H1 (cell line): Measurements from ENCODE around the gene GBX1. TPM values are rescaled to one million over a fixed set of nuclear protein-coding genes. Genes with fewer than 3 reads are reported as not detected.

Experiments used
- CTCF ChIA-PET: fragments of 300-600 bp; sonication (Branson Sonifier 250); formaldehyde crosslinking; loops from one replicate; lab custom pipeline; 2021; ENCODE audit not compliant: partially characterized antibody; lab: Charles Lee
- POLR2A ChIA-PET: fragments of 300-600 bp; sonication (Branson Sonifier 250); formaldehyde crosslinking; loops from one replicate; lab custom pipeline; 2021; ENCODE audit warnings: inconsistent platforms; ENCODE audit not compliant: partially characterized antibody; lab: Charles Lee
- DNase-seq, 2 experiments: peaks; one replicate each; pipeline versions ENCODE4 v3.0.0 to v3.0.0-alpha.2; 2010 to 2022; ENCODE audit warnings: low spot score in 2 of 2, low read depth in 1 of 2, mixed read lengths in 1 of 2
- FAIRE-seq: peaks from 2 replicates; lab custom pipeline; 2011; peaks lifted over from hg19 to GRCh38; lab: Jason Lieb, UNC
- H2AFZ ChIP-seq: 2 replicates; pipeline ENCODE4 v1.8.1; 2012; ENCODE audit warnings: low read length, inconsistent platforms
- H2AK5ac ChIP-seq: 2 replicates; pipeline ENCODE4 v1.6.1; 2013; ENCODE audit warnings: low read depth, low read length
- H2BK120ac ChIP-seq: replicated peaks from 2 replicates; pipeline ENCODE3; 2013; ENCODE audit warnings: low read depth, low read length, inconsistent platforms
- H2BK12ac ChIP-seq: 2 replicates; pipeline ENCODE4 v1.6.1; 2013; ENCODE audit warnings: low read depth, low read length
- H2BK15ac ChIP-seq: 2 replicates; pipeline ENCODE4 v1.6.1; 2013; ENCODE audit warnings: low read length
- H2BK20ac ChIP-seq: 2 replicates; pipeline ENCODE4 v1.6.1; 2013; ENCODE audit warnings: low read length
- H2BK5ac ChIP-seq: 2 replicates; pipeline ENCODE4 v1.6.1; 2013; ENCODE audit warnings: low read depth, low read length
- H3K14ac ChIP-seq: 2 replicates; pipeline ENCODE4 v1.6.1; 2013; ENCODE audit warnings: inconsistent platforms; ENCODE audit not compliant: insufficient read length
- H3K18ac ChIP-seq: 2 replicates; pipeline ENCODE4 v1.6.1; 2013; ENCODE audit warnings: low read length; ENCODE audit errors: extremely low read depth
- H3K23ac ChIP-seq: 2 replicates; pipeline ENCODE4 v1.6.1; 2013; ENCODE audit warnings: inconsistent platforms; ENCODE audit not compliant: insufficient read length
- H3K23me2 ChIP-seq: 2 replicates; pipeline ENCODE4 v1.6.1; 2013; ENCODE audit warnings: low read depth, low read length
- H3K27ac ChIP-seq: 2 replicates; pipeline ENCODE4 v1.6.1; 2011; ENCODE audit warnings: low read depth, low read length, inconsistent platforms
- H3K27me3 ChIP-seq, 4 experiments: replicated peaks in 1 of 4; 1 replicate in 1 of 4; 2 replicates in 3 of 4; pipeline versions ENCODE4 v1.6.1 to v1.8.1; 2011 to 2013; ENCODE audit warnings: low read length in 3 of 4, mild to moderate bottlenecking in 3 of 4, inconsistent platforms in 2 of 4, mixed read lengths in 2 of 4, moderate library complexity in 1 of 4; ENCODE audit not compliant: control insufficient read depth in 3 of 4, insufficient read depth in 3 of 4; ENCODE audit errors: extremely low read depth in 1 of 4
- H3K36me3 ChIP-seq, 4 experiments: 2 replicates each; pipeline versions ENCODE4 v1.6.1 to v1.8.1; 2011 to 2013; ENCODE audit warnings: mild to moderate bottlenecking in 4 of 4, low read length in 3 of 4, moderate library complexity in 2 of 4, control low read depth in 1 of 4, inconsistent platforms in 1 of 4; ENCODE audit not compliant: insufficient read depth in 4 of 4, control insufficient read depth in 2 of 4
- H3K4ac ChIP-seq: replicated peaks from 2 replicates; pipeline ENCODE3; 2013; ENCODE audit warnings: low read length, low read depth, mixed read lengths, inconsistent platforms; ENCODE audit not compliant: insufficient read length
- H3K4me1 ChIP-seq, 4 experiments: replicated peaks in 1 of 4; 1 replicate in 1 of 4; 2 replicates in 3 of 4; pipeline versions ENCODE4 v1.6.1 to v1.8.1; 2011 to 2013; ENCODE audit warnings: low read length in 3 of 4, inconsistent platforms in 2 of 4, mixed read lengths in 1 of 4; ENCODE audit not compliant: insufficient read depth in 4 of 4, control insufficient read depth in 3 of 4
- H3K4me2 ChIP-seq, 2 experiments: 2 replicates each; pipeline versions ENCODE4 v1.6.1 to v1.8.1; 2011 to 2013; ENCODE audit warnings: low read depth in 2 of 2, low read length in 2 of 2, control low read depth in 1 of 2, inconsistent platforms in 1 of 2, mild to moderate bottlenecking in 1 of 2; ENCODE audit not compliant: insufficient read depth in 1 of 2
- H3K4me3 ChIP-seq, 4 experiments: fragments of 200-600, 300-600 bp in 1 of 4; sonication (generic), shearing (Covaris generic), sonication (Bioruptor Twin) in 1 of 4; 2 replicates each; pipeline versions ENCODE4 v1.5.1 to v1.8.1; 2011 to 2016; ENCODE audit warnings: low read length in 4 of 4, low read depth in 3 of 4, control low read depth in 2 of 4, inconsistent platforms in 2 of 4, mild to moderate bottlenecking in 2 of 4, mixed read lengths in 1 of 4, moderate library complexity in 1 of 4; ENCODE audit not compliant: insufficient read depth in 2 of 4; ENCODE audit errors: extremely low read depth in 1 of 4
- H3K56ac ChIP-seq: replicated peaks from 2 replicates; pipeline ENCODE3; 2013; ENCODE audit warnings: low read depth, mild to moderate bottlenecking, mixed read lengths, low read length, inconsistent platforms; ENCODE audit not compliant: insufficient read length
- H3K79me1 ChIP-seq: 2 replicates; pipeline ENCODE4 v1.6.1; 2013; ENCODE audit warnings: low read depth, low read length, control low read depth
- H3K79me2 ChIP-seq, 2 experiments: 2 replicates each; pipeline versions ENCODE4 v1.6.1 to v1.8.1; 2012 to 2013; ENCODE audit warnings: low read length in 2 of 2, mild to moderate bottlenecking in 2 of 2, inconsistent platforms in 1 of 2; ENCODE audit not compliant: insufficient read depth in 2 of 2, control insufficient read depth in 1 of 2
- H3K9ac ChIP-seq, 4 experiments: replicated peaks in 1 of 4; 1 replicate in 1 of 4; 2 replicates in 3 of 4; pipeline versions ENCODE4 v1.6.1 to v1.8.1; 2011 to 2013; ENCODE audit warnings: low read depth in 3 of 4, low read length in 3 of 4, control low read depth in 2 of 4, mild to moderate bottlenecking in 2 of 4, moderate library complexity in 2 of 4, inconsistent platforms in 1 of 4; ENCODE audit errors: extremely low read depth in 1 of 4
- H3K9me3 ChIP-seq, 2 experiments: 2 replicates each; pipeline versions ENCODE4 v1.6.1 to v1.8.1; 2012 to 2013; ENCODE audit warnings: mild to moderate bottlenecking in 2 of 2, moderate library complexity in 2 of 2, control low read depth in 1 of 2, inconsistent platforms in 1 of 2, low read depth in 1 of 2, low read length in 1 of 2, mixed read lengths in 1 of 2; ENCODE audit not compliant: insufficient read depth in 2 of 2
- H4K20me1 ChIP-seq, 2 experiments: replicated peaks in 1 of 2; 2 replicates each; pipeline versions ENCODE3 to v1.8.1; 2011 to 2013; ENCODE audit warnings: inconsistent platforms in 2 of 2, low read length in 2 of 2, mild to moderate bottlenecking in 1 of 2; ENCODE audit not compliant: insufficient read depth in 2 of 2, control insufficient read depth in 1 of 2
- H4K5ac ChIP-seq: 2 replicates; pipeline ENCODE4 v1.6.1; 2013; ENCODE audit warnings: low read length, low read depth, mixed read lengths, inconsistent platforms; ENCODE audit not compliant: insufficient read length
- H4K8ac ChIP-seq: 2 replicates; pipeline ENCODE4 v1.8.0; 2013; ENCODE audit warnings: mild to moderate bottlenecking, moderate library complexity, low read length, inconsistent platforms; ENCODE audit not compliant: insufficient read depth; ENCODE audit errors: extremely low read depth
- H4K91ac ChIP-seq: replicated peaks from 2 replicates; pipeline ENCODE3; 2013; ENCODE audit warnings: low read length, mixed read lengths, inconsistent platforms; ENCODE audit not compliant: insufficient read length
- BCL11A ChIP-seq, 2 experiments: IDR thresholded peaks; one replicate each; pipeline ENCODE4 v1.6.1; 2011; ENCODE audit warnings: low read depth in 2 of 2, low read length in 2 of 2, mild to moderate bottlenecking in 2 of 2
- CHD2 ChIP-seq: IDR thresholded peaks from 2 replicates; pipeline ENCODE4 v1.6.1; 2012; ENCODE audit warnings: low read length, improper control_type of control experiment
- CREB1 ChIP-seq: IDR thresholded peaks from 2 replicates; pipeline ENCODE4 v1.6.1; 2012; ENCODE audit warnings: inconsistent platforms
- EP300 ChIP-seq, 2 experiments: IDR thresholded peaks; 1 replicate in 1 of 2; 2 replicates in 1 of 2; pipeline ENCODE4 v1.6.1; 2011 to 2012; ENCODE audit warnings: low read depth in 2 of 2, low read length in 2 of 2, mild to moderate bottlenecking in 2 of 2, borderline replicate concordance in 1 of 2, inconsistent platforms in 1 of 2, moderate library complexity in 1 of 2
- NRF1 ChIP-seq: IDR thresholded peaks from 2 replicates; pipeline ENCODE4 v1.6.1; 2011; ENCODE audit warnings: mild to moderate bottlenecking, low read depth, low read length, improper control_type of control experiment
- RNF2 ChIP-seq: fragments of 200-900, 300-1000 bp; sonication (generic); IDR thresholded peaks from 2 replicates; pipeline ENCODE4 v1.7.1; 2016; ENCODE audit warnings: borderline replicate concordance, low read depth, mild to moderate bottlenecking, antibody characterized with exemption, low read length; ENCODE audit not compliant: poor library complexity, severe bottlenecking; ENCODE audit errors: missing control alignments
- SP4 ChIP-seq: IDR thresholded peaks from 2 replicates; pipeline ENCODE4 v1.6.1; 2012; ENCODE audit warnings: low read length, inconsistent platforms
- TEAD4 ChIP-seq: IDR thresholded peaks from 2 replicates; pipeline ENCODE4 v1.6.1; 2012; ENCODE audit warnings: low read depth, low read length, inconsistent platforms, mixed read lengths
- WGBS, 2 experiments: shearing (Covaris generic) in 1 of 2; methylation state at CpG; one replicate each; pipeline versions ENCODE4 v1.1.6 to v1.1.7; 2013 to 2015; ENCODE audit warnings: low lambda C conversion rate in 2 of 2, mixed read lengths in 2 of 2, inconsistent platforms in 1 of 2, low coverage in 1 of 2, missing lambda C conversion rate in 1 of 2; ENCODE audit not compliant: insufficient replicate concordance in 2 of 2, insufficient coverage in 1 of 2, insufficient read length in 1 of 2; ENCODE audit errors: extremely low coverage in 1 of 2, missing lambda C conversion rate in 1 of 2; 5-methylcytosine and 5-hydroxymethylcytosine counted together
- polyA plus RNA-seq, 7 experiments: library from polyadenylated mRNA; depleted of rRNA in 3 of 7; stranded (reverse) in 5 of 7; unstranded in 2 of 7; fragments of >200 nt in 5 of 7; fragments of 200-250 nt in 2 of 7; gene quantifications; 1 replicate in 5 of 7; 2 replicates in 1 of 7; 4 replicates in 1 of 7; pipeline versions ENCODE4 v1.2.1 to v1.2.3, GENCODE V29; 2011 to 2013; ENCODE audit warnings: missing spikeins in 2 of 7, mixed read lengths in 2 of 7
- total RNA-seq: library from RNA; stranded (reverse); fragmentation: NEBNext Ultra II Directional; extraction: Animal tissue kit (Norgen Biotek cat#: 25700); gene quantifications from 2 replicates; pipeline ENCODE4 v1.2.1, GENCODE V29; 2021
- TF ChIP-seq, protein P1 (sequence below): IDR thresholded peaks from 2 replicates; pipeline ENCODE4 v1.6.1; 2011; ENCODE audit warnings: low read depth, mild to moderate bottlenecking, low read length; ENCODE audit not compliant: insufficient read depth
- TF ChIP-seq, protein P2 (sequence below): IDR thresholded peaks from 2 replicates; pipeline ENCODE4 v1.6.1; 2012; ENCODE audit warnings: inconsistent platforms

Gene GBX1
- total and polyA plus RNA-seq, 2 of the 8 experiments (the other 6 are each of a cell fraction or from before 2014, with no cell fraction given) = not detected

DNA sequence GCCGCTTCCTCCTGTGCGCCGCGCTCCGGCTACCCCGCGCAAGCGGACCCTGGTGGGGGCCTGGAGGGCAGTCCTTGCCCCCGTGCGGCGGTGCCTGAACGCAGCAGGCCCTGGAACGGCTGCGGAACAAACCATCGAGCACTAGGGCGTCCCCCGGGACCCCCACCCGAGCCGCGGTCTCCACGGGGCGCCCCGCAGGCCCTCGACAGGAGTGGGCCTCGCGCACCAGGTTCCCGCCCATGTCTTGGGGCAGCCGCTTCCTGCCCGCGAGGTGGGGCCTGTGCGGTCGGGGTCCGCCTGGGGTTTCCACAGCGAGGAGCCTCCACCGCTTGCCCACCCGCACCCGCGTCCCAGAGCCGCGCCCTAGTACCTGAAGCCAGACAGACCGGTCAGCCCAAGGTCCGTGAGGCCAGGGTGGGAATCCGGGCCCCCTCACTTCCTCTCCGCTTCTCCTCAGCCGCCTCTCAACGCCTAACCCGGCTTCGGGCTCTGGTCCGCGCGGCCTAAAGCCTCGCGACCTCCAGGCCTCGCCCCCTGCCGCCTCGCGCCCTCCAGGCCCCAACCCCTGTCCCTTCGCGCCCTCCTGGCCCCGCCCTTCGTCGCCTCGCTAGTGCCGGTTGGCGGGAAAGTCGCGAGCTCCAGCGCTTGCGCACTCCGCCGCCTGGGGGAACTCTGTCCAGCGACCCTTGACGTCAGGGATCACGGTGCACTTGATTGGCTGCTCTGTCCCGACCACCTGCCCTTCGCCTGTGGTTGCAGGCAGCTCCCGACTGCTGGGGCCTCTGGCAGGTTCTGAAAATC lies 7.0 kb upstream of the GBX1 start:
- no peak overlapping the region for H3K27ac ChIP-seq
- H2AK5ac ChIP-seq = no peak overlapping the region
- no peaks in the 10 kb centered on the region for H3K79me2 ChIP-seq
- H3K36me3 ChIP-seq = peaks cover 0 to 6% (median 0%) of the 10 kb centered on the region in 4 experiments; a peak in 1 of 8 replicates
- FAIRE-seq = no peak
- no peak overlapping the region for H2BK5ac ChIP-seq
- ChIA-PET CTCF (interaction anchor here (0.8 to 7.4 kb wide), 17 partner anchors 30 to 129 kb away, joined by 3 to 52 read pairs (median 5); no protein-coding TSS in a partner anchor), POLR2A (interaction anchor here (0.6 to 1.3 kb wide), 2 partner anchors 36 to 780 kb away, joined by 3 to 4 read pairs; partner anchors contain the start of gene H2BK1)
- no peak overlapping the region for H3K4me3 ChIP-seq
- H3K4me2 ChIP-seq = no peak overlapping the region
- H2BK20ac ChIP-seq = no peak overlapping the region
- H2BK12ac ChIP-seq = no peak overlapping the region
- no peak overlapping the region for H3K56ac ChIP-seq
- no peak overlapping the region; the same call in 1 of the 2 replicates for H4K8ac ChIP-seq
- H3K9me3 ChIP-seq = peaks cover 1 to 14% of the 10 kb centered on the region in 2 experiments; a peak in 2 of 4 replicates
- H2BK120ac ChIP-seq = no peak overlapping the region
- H3K4ac ChIP-seq = no peak overlapping the region
- H3K23ac ChIP-seq = no peak overlapping the region
- no peak overlapping the region for H3K18ac ChIP-seq
- H3K79me1 ChIP-seq = no peaks in the 10 kb centered on the region
- H3K9ac ChIP-seq = no peak overlapping the region
- no peak overlapping the region for H3K14ac ChIP-seq
- no peaks in the 10 kb centered on the region for H4K20me1 ChIP-seq
- no peak overlapping the region for H4K91ac ChIP-seq
- no peaks in the 10 kb centered on the region; a peak in 1 of 7 replicates for H3K4me1 ChIP-seq
- no peak overlapping the region for H4K5ac ChIP-seq
- no peak overlapping the region for H2BK15ac ChIP-seq
- no peaks in the 10 kb centered on the region for H3K23me2 ChIP-seq
- H3K27me3 ChIP-seq = peaks cover 14 to 48% (median 38%) of the 10 kb centered on the region in 4 experiments
- 85% methylated on average over 51 of the region's 77 CpGs; no CpG with 5 or more reads in 1 of the 2 experiments for WGBS, 2 experiments
- peak in 1 of 2 experiments; percentile 84 for DNase-seq
- no peak overlapping the region for H2AFZ ChIP-seq
- TF ChIP-seq, protein P1, sequence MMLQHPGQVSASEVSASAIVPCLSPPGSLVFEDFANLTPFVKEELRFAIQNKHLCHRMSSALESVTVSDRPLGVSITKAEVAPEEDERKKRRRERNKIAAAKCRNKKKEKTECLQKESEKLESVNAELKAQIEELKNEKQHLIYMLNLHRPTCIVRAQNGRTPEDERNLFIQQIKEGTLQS = no peak
- TF ChIP-seq CHD2 (no peak), RNF2 (peak; percentile 70), SP4 (no peak), BCL11A (IDR thresholded peaks at IDR 0.05; ENCODE audit: low read depth in 2 of 2, low read length in 2 of 2) (no peak), NRF1 (peak; percentile 26; the same call in 1 of the 2 replicates), TEAD4 (no peak), EP300 (IDR thresholded peaks at IDR 0.05; ENCODE audit: borderline replicate concordance in 1 of 2, low read depth in 2 of 2, low read length in 2 of 2) (no peak), CREB1 (peak; percentile 90)
- TF ChIP-seq, protein P2, sequence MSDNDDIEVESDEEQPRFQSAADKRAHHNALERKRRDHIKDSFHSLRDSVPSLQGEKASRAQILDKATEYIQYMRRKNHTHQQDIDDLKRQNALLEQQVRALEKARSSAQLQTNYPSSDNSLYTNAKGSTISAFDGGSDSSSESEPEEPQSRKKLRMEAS = peak; percentile 95
